HEK293 (cell line): ENCODE data around the gene KLC4.

Experiments
- HOXA7 ChIP-seq: sonication (generic); formaldehyde crosslinking; IDR thresholded peaks from 2 replicates; pipeline ENCODE4 v1.8.1; 2022; ENCODE audit warnings: missing genetic modification reagents, borderline replicate concordance
- REPIN1 ChIP-seq: fragments of 450-650 bp; formaldehyde crosslinking; IDR thresholded peaks from 2 replicates; pipeline ENCODE4 v1.5.1; 2017; ENCODE audit warnings: missing biosample characterization, missing genetic modification characterization, low read depth
- ZFP3 ChIP-seq: fragments of 450-650 bp; formaldehyde crosslinking; IDR thresholded peaks from 2 replicates; pipeline ENCODE4 v1.5.1; 2016; ENCODE audit warnings: low read depth, missing biosample characterization, missing genetic modification characterization
- ZNF23 ChIP-seq: fragments of 450-650 bp; formaldehyde crosslinking; IDR thresholded peaks from 2 replicates; pipeline ENCODE4 v1.5.1; 2016; ENCODE audit warnings: missing biosample characterization, missing genetic modification characterization, borderline replicate concordance
- ZNF48 ChIP-seq: fragments of 450-650 bp; formaldehyde crosslinking; IDR thresholded peaks from 2 replicates; pipeline ENCODE4 v1.5.1; 2016; ENCODE audit warnings: missing biosample characterization, missing genetic modification characterization
- ZNF501 ChIP-seq: fragments of 450-650 bp; formaldehyde crosslinking; IDR thresholded peaks from 2 replicates; pipeline ENCODE4 v1.5.1; 2016; ENCODE audit warnings: missing biosample characterization, missing genetic modification characterization
- ZNF521 ChIP-seq: fragments of 450-650 bp; formaldehyde crosslinking; IDR thresholded peaks from 2 replicates; pipeline ENCODE4 v1.5.1; 2017; ENCODE audit warnings: missing biosample characterization, mild to moderate bottlenecking, missing genetic modification characterization
- ZNF624 ChIP-seq: fragments of 450-650 bp; formaldehyde crosslinking; IDR thresholded peaks from 2 replicates; pipeline ENCODE4 v1.5.1; 2017; ENCODE audit warnings: missing biosample characterization, missing genetic modification characterization
- ZNF768 ChIP-seq: fragments of 450-650 bp; formaldehyde crosslinking; IDR thresholded peaks from 2 replicates; pipeline ENCODE4 v1.5.1; 2018; ENCODE audit warnings: missing biosample characterization, mild to moderate bottlenecking, missing genetic modification characterization
- ZNF792 ChIP-seq: fragments of 450-650 bp; formaldehyde crosslinking; IDR thresholded peaks from 2 replicates; pipeline ENCODE4 v1.5.1; 2016; ENCODE audit warnings: missing biosample characterization, missing genetic modification characterization
- ZSCAN30 ChIP-seq: fragments of 450-650 bp; IDR thresholded peaks from 2 replicates; pipeline ENCODE4 v1.5.1; 2018; ENCODE audit warnings: missing biosample characterization, mild to moderate bottlenecking, missing genetic modification characterization, moderate library complexity
- ZXDB ChIP-seq: fragments of 450-650 bp; formaldehyde crosslinking; IDR thresholded peaks from 2 replicates; pipeline ENCODE4 v1.5.1; 2016; ENCODE audit warnings: missing biosample characterization, missing genetic modification characterization
- TF ChIP-seq, protein P1 (sequence below): fragments of 450-650 bp; formaldehyde crosslinking; IDR thresholded peaks from 2 replicates; pipeline ENCODE4 v1.5.1; 2016; ENCODE audit warnings: missing biosample characterization, missing genetic modification characterization
- TF ChIP-seq, protein P2 (sequence below): fragments of 450-650 bp; formaldehyde crosslinking; IDR thresholded peaks from 2 replicates; pipeline ENCODE4 v1.5.1; 2016; ENCODE audit warnings: missing biosample characterization, missing genetic modification characterization
- TF ChIP-seq, protein P3 (sequence below): fragments of 450-650 bp; formaldehyde crosslinking; optimal IDR thresholded peaks from 2 replicates; pipeline ENCODE3; 2016; ENCODE audit warnings: missing biosample characterization, mild to moderate bottlenecking, missing genetic modification characterization
- TF ChIP-seq, protein P4 (sequence below): fragments of 450-650 bp; formaldehyde crosslinking; IDR thresholded peaks from 2 replicates; pipeline ENCODE4 v1.5.1; 2016; ENCODE audit warnings: missing biosample characterization, missing genetic modification characterization
- TF ChIP-seq, protein P5 (sequence below): fragments of 450-650 bp; formaldehyde crosslinking; IDR thresholded peaks from 2 replicates; pipeline ENCODE4 v1.5.1; 2016; ENCODE audit warnings: missing biosample characterization, missing genetic modification characterization
- TF ChIP-seq, protein P6 (sequence below): fragments of 450-650 bp; formaldehyde crosslinking; IDR thresholded peaks from 2 replicates; pipeline ENCODE4 v1.5.1; 2017; ENCODE audit warnings: missing biosample characterization, missing genetic modification characterization
- TF ChIP-seq, protein P7 (sequence below): fragments of 450-650 bp; formaldehyde crosslinking; IDR thresholded peaks from 2 replicates; pipeline ENCODE4 v1.5.1; 2016; ENCODE audit warnings: missing biosample characterization, missing genetic modification characterization
- TF ChIP-seq, protein P8 (sequence below): IDR thresholded peaks from 2 replicates; pipeline ENCODE4 v1.6.1; 2011; ENCODE audit warnings: mild to moderate bottlenecking, low read depth, low read length, borderline replicate concordance
- TF ChIP-seq, protein P9 (sequence below): fragments of 450-650 bp; formaldehyde crosslinking; IDR thresholded peaks from 2 replicates; pipeline ENCODE4 v1.5.1; 2016; ENCODE audit warnings: missing biosample characterization, missing genetic modification characterization, borderline replicate concordance

The KLC4 gene

DNA sequence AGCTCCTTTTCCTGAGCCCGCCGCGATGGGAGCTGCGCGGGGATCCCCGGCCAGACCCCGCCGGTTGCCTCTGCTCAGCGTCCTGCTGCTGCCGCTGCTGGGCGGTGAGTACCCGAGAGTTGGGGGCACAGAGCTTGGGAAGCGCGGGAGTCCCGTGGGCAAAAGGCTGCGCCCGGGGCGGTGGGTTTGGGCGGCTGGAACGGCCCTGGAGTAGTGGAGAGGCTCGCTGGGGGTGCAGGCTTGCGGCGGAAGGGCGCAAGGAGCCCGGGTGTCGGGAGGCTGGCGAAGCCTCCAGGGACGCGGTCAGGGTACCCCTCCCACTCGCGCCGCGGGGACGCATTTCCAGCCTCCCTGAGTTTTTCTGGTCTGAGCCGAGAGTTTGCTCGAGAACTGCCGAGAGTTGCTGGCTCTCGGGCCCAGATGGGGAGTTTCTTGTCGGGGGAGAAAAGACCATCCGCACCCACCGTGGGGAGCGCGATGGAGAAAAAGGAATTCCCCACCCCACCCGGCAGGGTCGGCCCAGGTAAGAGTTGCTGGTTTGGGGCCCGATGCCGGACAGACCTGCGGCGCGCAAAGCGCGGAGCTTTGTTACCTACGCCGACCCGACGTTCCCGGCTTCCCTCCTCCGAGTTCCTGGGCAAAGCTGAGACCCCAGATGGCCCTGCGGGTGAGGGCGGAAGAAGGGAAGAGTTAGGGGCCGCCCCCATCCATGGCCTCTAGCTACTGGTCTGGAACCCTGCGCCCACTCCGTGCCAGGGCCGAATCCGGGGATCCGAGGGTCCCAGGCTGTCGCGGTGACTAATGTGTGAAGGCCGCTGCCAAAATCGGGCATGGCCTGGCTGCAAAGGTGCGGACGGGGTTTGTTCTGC, 17.3 kb downstream of the KLC4 start (continued):
- TF ChIP-seq, protein P1, sequence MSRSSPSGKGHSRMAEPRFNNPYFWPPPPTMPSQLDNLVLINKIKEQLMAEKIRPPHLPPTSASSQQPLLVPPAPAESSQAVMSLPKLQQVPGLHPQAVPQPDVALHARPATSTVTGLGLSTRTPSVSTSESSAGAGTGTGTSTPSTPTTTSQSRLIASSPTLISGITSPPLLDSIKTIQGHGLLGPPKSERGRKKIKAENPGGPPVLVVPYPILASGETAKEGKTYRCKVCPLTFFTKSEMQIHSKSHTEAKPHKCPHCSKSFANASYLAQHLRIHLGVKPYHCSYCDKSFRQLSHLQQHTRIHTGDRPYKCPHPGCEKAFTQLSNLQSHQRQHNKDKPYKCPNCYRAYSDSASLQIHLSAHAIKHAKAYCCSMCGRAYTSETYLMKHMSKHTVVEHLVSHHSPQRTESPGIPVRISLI (tag by site-specific recombination), result no peak
- no peak for TF ChIP-seq ZFP3 (tag by site-specific recombination)
- no peak for TF ChIP-seq HOXA7 (CRISPR knock-in tag)
- peak; percentile 24; the same call in 1 of the 2 replicates for TF ChIP-seq ZNF501 (tag by site-specific recombination)
- no peak for TF ChIP-seq ZNF521 (tag by site-specific recombination)
- no peak for TF ChIP-seq ZNF23
- TF ChIP-seq, protein P2, sequence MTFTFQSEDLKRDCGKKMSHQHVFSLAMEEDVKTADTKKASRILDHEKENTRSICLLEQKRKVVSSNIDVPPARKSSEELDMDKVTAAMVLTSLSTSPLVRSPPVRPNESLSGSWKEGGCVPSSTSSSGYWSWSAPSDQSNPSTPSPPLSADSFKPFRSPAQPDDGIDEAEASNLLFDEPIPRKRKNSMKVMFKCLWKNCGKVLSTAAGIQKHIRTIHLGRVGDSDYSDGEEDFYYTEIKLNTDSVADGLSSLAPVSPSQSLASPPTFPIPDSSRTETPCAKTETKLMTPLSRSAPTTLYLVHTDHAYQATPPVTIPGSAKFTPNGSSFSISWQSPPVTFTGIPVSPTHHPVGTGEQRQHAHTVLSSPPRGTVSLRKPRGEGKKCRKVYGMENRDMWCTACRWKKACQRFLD (tag by site-specific recombination), result no peak
- TF ChIP-seq, protein P3, sequence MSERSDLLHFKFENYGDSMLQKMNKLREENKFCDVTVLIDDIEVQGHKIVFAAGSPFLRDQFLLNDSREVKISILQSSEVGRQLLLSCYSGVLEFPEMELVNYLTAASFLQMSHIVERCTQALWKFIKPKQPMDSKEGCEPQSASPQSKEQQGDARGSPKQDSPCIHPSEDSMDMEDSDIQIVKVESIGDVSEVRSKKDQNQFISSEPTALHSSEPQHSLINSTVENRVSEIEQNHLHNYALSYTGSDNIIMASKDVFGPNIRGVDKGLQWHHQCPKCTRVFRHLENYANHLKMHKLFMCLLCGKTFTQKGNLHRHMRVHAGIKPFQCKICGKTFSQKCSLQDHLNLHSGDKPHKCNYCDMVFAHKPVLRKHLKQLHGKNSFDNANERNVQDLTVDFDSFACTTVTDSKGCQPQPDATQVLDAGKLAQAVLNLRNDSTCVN, result peak; percentile 90
- TF ChIP-seq ZNF792 (tag by site-specific recombination), result no peak
- TF ChIP-seq, protein P4, sequence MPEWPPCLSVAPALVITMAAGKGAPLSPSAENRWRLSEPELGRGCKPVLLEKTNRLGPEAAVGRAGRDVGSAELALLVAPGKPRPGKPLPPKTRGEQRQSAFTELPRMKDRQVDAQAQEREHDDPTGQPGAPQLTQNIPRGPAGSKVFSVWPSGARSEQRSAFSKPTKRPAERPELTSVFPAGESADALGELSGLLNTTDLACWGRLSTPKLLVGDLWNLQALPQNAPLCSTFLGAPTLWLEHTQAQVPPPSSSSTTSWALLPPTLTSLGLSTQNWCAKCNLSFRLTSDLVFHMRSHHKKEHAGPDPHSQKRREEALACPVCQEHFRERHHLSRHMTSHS (tag by site-specific recombination), result no peak
- TF ChIP-seq, protein P5, sequence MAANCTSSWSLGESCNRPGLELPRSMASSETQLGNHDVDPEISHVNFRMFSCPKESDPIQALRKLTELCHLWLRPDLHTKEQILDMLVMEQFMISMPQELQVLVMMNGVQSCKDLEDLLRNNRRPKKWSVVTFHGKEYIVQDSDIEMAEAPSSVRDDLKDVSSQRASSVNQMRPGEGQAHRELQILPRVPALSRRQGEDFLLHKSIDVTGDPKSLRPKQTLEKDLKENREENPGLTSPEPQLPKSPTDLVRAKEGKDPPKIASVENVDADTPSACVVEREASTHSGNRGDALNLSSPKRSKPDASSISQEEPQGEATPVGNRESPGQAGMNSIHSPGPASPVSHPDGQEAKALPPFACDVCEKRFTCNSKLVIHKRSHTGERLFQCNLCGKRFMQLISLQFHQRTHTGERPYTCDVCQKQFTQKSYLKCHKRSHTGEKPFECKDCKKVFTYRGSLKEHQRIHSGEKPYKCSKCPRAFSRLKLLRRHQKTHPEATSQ, result no peak
- TF ChIP-seq, protein P6, sequence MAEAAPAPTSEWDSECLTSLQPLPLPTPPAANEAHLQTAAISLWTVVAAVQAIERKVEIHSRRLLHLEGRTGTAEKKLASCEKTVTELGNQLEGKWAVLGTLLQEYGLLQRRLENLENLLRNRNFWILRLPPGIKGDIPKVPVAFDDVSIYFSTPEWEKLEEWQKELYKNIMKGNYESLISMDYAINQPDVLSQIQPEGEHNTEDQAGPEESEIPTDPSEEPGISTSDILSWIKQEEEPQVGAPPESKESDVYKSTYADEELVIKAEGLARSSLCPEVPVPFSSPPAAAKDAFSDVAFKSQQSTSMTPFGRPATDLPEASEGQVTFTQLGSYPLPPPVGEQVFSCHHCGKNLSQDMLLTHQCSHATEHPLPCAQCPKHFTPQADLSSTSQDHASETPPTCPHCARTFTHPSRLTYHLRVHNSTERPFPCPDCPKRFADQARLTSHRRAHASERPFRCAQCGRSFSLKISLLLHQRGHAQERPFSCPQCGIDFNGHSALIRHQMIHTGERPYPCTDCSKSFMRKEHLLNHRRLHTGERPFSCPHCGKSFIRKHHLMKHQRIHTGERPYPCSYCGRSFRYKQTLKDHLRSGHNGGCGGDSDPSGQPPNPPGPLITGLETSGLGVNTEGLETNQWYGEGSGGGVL (tag by site-specific recombination), result no peak
- TF ChIP-seq, protein P7, sequence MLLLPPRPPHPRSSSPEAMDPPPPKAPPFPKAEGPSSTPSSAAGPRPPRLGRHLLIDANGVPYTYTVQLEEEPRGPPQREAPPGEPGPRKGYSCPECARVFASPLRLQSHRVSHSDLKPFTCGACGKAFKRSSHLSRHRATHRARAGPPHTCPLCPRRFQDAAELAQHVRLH, result no peak
- peak; percentile 10; the same call in 1 of the 2 replicates for TF ChIP-seq ZSCAN30 (tag by site-specific recombination)
- TF ChIP-seq, protein P8, sequence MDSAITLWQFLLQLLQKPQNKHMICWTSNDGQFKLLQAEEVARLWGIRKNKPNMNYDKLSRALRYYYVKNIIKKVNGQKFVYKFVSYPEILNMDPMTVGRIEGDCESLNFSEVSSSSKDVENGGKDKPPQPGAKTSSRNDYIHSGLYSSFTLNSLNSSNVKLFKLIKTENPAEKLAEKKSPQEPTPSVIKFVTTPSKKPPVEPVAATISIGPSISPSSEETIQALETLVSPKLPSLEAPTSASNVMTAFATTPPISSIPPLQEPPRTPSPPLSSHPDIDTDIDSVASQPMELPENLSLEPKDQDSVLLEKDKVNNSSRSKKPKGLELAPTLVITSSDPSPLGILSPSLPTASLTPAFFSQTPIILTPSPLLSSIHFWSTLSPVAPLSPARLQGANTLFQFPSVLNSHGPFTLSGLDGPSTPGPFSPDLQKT, result no peak
- TF ChIP-seq REPIN1 (tag by site-specific recombination), result no peak
- TF ChIP-seq, protein P9, sequence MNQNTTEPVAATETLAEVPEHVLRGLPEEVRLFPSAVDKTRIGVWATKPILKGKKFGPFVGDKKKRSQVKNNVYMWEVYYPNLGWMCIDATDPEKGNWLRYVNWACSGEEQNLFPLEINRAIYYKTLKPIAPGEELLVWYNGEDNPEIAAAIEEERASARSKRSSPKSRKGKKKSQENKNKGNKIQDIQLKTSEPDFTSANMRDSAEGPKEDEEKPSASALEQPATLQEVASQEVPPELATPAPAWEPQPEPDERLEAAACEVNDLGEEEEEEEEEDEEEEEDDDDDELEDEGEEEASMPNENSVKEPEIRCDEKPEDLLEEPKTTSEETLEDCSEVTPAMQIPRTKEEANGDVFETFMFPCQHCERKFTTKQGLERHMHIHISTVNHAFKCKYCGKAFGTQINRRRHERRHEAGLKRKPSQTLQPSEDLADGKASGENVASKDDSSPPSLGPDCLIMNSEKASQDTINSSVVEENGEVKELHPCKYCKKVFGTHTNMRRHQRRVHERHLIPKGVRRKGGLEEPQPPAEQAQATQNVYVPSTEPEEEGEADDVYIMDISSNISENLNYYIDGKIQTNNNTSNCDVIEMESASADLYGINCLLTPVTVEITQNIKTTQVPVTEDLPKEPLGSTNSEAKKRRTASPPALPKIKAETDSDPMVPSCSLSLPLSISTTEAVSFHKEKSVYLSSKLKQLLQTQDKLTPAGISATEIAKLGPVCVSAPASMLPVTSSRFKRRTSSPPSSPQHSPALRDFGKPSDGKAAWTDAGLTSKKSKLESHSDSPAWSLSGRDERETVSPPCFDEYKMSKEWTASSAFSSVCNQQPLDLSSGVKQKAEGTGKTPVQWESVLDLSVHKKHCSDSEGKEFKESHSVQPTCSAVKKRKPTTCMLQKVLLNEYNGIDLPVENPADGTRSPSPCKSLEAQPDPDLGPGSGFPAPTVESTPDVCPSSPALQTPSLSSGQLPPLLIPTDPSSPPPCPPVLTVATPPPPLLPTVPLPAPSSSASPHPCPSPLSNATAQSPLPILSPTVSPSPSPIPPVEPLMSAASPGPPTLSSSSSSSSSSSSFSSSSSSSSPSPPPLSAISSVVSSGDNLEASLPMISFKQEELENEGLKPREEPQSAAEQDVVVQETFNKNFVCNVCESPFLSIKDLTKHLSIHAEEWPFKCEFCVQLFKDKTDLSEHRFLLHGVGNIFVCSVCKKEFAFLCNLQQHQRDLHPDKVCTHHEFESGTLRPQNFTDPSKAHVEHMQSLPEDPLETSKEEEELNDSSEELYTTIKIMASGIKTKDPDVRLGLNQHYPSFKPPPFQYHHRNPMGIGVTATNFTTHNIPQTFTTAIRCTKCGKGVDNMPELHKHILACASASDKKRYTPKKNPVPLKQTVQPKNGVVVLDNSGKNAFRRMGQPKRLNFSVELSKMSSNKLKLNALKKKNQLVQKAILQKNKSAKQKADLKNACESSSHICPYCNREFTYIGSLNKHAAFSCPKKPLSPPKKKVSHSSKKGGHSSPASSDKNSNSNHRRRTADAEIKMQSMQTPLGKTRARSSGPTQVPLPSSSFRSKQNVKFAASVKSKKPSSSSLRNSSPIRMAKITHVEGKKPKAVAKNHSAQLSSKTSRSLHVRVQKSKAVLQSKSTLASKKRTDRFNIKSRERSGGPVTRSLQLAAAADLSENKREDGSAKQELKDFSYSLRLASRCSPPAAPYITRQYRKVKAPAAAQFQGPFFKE, result no peak
- TF ChIP-seq ZNF768 (tag by site-specific recombination), result no peak
- TF ChIP-seq ZNF624 (tag by site-specific recombination), result no peak
- TF ChIP-seq ZNF48, result no peak
- TF ChIP-seq ZXDB (tag by site-specific recombination), result peak; percentile 21; the same call in 1 of the 2 replicates
